DMS114 treated with DMSO at 0.1 percent for 48 hours (cell line): ENCODE results near the gene EFCAB6.

Experiments
- DNase-seq: peaks from one replicate; lab custom pipeline; 2025; ENCODE audit not compliant: unreplicated experiment; lab: John Stamatoyannopoulos, UW

EFCAB6 gene

GRCh38 chr22:43488031-43488866, 323.9 kb downstream of the EFCAB6 start:
- DNase-seq, result no peak

DNA sequence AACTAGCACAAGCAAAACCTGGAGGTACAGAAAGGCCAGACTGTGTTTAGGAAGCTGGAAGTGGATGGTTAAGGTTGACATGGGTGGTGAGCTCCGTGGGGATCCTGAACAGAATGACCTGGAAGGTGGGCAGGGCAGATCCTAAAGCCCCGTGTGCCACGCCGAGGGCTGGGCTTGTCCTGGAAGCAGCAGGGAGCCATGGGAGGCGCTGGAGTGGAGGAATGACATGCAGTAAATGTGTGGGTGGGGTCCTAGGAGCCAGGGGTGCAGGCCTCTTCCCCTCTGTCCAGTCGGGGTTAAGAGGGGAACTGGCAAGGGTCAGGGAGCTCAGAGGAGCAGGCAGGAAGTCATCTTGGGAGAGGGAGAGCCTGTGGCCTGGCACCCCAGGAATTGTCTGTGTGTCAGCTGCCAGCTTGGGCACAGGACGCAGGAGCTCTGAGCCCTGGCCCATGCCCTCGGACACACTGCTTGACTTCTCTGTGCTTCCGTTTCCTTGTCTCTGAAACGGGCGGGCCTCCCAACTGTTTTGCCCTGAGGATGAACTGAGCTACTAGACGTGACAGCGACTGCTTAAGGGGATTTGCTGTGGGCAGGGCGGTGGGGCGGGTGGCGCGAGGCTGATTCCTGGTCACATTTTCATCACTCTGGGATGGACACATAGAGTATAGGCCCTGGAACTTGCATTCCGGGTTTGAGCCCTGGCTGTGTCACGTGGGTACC, 324.6 kb downstream of the EFCAB6 start:
- no peak for DNase-seq

DNA sequence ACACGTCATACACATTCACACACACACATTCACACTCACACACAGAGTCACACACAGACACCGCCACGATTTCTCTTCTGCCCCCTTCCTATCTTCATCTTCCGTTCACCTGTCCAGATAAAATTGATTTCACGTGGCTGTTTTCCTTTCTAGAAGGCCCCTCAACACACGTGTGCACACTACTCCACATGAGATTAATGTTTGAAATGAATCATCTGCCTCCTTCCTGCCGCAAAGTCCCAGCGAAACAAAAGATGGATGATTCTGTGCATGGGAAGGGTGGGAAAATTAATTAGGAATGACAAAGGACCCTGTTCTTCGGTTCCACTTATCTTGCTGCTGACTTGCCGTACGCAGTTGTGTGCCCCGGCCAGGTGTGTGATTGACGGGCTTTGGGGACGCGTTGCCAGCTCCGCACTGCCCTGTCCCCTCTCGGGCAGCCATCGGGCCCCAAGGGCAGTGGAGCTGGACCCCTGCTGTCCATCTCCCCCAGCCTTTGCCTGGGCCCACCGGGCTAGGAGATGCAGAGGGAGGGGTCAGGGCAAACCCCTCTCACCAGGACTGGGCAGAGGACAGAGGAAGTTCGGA, 326.5 kb downstream of the EFCAB6 start:
- no peak for DNase-seq

- no peak for DNase-seq
Observed at GRCh38 chr22:43484227-43484626, 327.9 kb downstream of the EFCAB6 start.

- DNase-seq, result no peak
Observed at GRCh38 chr22:43483669-43484068, 328.4 kb downstream of the EFCAB6 start.

GRCh38 chr22:43483266-43483665, 328.8 kb downstream of the EFCAB6 start:
- no peak for DNase-seq

DNA sequence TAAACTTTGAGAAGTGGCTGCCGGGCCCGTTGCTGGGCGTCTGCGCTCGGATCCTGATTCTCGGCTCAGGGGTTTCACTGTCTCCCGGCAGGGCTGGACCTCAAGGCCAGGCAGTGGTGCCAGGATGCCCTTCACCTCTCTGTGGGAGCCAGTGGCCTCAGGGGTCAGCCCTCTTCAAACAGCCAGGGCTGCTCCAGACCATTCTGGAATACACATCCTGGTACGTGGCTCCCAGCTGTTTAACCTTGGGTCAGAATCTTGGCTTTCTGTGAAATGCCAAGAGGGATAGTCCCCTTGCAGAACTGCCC, 329.8 kb downstream of the EFCAB6 start:
- DNase-seq, result no peak

GRCh38 chr22:43481568-43482317, 330.4 kb downstream of the EFCAB6 start:
- DNase-seq, result no peak

DNA sequence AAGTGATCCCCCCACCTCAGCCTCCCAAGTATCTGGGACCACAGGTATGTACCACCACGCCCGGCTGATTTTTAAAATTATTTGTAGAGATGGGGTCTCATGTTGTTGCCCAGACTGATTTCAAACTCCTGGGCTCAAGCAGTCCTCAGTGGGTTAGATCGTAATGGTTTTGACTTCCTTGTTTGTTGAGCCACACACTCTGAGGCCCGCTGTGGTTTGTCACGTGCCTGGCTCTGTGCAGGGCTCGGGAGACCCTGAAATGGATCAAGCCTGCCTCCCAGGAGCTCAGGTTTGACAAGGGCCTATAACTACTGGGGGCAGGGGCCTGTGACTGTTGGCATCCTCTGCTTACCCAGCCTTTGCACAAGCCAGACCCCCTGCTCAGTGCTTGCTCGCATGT, 332.1 kb downstream of the EFCAB6 start:
- no peak for DNase-seq

DNA sequence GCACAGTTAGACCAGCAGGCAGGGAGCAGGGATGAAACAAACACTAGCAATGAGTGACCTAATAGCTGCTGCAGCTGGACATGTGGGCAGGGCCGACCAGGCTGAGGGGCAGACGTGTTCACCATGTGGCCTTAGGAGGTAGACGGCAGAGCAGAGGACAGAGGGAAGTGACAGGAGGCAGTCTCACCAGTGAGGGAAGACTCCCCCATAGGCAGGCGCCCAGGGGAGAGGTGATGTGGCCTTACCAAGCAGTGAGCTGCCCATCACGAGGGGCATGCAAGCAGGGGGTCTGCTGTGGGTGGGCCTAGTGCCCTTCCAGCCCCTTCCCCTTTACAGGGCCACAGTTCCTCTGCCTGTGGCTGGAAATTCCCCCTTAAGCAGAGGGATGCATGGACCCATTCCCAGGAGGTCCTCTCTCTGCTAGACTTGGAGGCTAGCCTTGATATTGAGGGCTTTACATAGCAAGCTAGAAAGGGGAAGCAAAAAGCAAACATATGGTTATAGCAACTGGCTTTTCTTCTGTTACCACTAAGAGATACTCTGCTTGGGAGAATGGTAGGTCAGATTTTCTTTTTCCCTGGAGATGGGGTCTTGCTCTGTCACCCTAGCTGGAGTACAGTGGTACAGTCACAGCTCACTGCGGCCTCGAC, 332.7 kb downstream of the EFCAB6 start:
- no peak for DNase-seq
